Glutamatergic neuron (in vitro differentiated cells): ENCODE data around the gene MAP1LC3B2. TPM values are rescaled to one million over a fixed set of nuclear protein-coding genes. Genes with fewer than 3 reads are reported as not detected.

Source experiments
- DNase-seq: peaks from one replicate; pipeline ENCODE4 v3.0.0; 2022
- H3K27ac Mint-ChIP-seq: one replicate; pipeline ENCODE4 v1.8.0; 2020; ENCODE audit warnings: mild to moderate bottlenecking, mixed read lengths, inconsistent platforms; ENCODE audit not compliant: unreplicated experiment
- H3K27me3 Mint-ChIP-seq: one replicate; pipeline ENCODE4 v1.8.0; 2020; ENCODE audit warnings: mild to moderate bottlenecking, moderate library complexity, mixed read lengths, inconsistent platforms; ENCODE audit not compliant: unreplicated experiment
- H3K36me3 Mint-ChIP-seq: one replicate; pipeline ENCODE4 v1.8.0; 2020; ENCODE audit warnings: mild to moderate bottlenecking, mixed read lengths, inconsistent platforms; ENCODE audit not compliant: unreplicated experiment
- H3K4me1 Mint-ChIP-seq: one replicate; pipeline ENCODE4 v1.8.0; 2020; ENCODE audit warnings: mild to moderate bottlenecking, low read depth, mixed read lengths, inconsistent platforms; ENCODE audit not compliant: unreplicated experiment
- H3K4me3 Mint-ChIP-seq: one replicate; pipeline ENCODE4 v1.8.0; 2020; ENCODE audit warnings: mild to moderate bottlenecking, mixed read lengths, inconsistent platforms; ENCODE audit not compliant: unreplicated experiment
- H3K9me3 Mint-ChIP-seq: one replicate; pipeline ENCODE4 v1.8.0; 2020; ENCODE audit warnings: mild to moderate bottlenecking, moderate library complexity, mixed read lengths, inconsistent platforms; ENCODE audit not compliant: unreplicated experiment
- CTCF ChIP-seq: fragments of 200-600 bp; sonication (generic); IDR thresholded peaks from one replicate; pipeline ENCODE4 v1.5.0; 2021; ENCODE audit not compliant: partially characterized antibody, unreplicated experiment
- total RNA-seq: library from RNA; stranded (reverse); fragmentation: NEBNext Ultra II Directional; extraction: Animal tissue kit (Norgen Biotek cat#: 25700); gene quantifications from one replicate; pipeline ENCODE4 v1.2.1, GENCODE V29; 2021; ENCODE audit not compliant: unreplicated experiment

MAP1LC3B2 gene
- total RNA-seq, 1 donor from 2014 or later, result 4.4 TPM

- H3K4me3 Mint-ChIP-seq, result no peak overlapping the region
- H3K9me3 Mint-ChIP-seq, result peaks cover 2% of the 10 kb centered on the region
- TF ChIP-seq CTCF, result no peak
- no peak for DNase-seq
- H3K27me3 Mint-ChIP-seq, result peaks cover 4% of the 10 kb centered on the region
- H3K4me1 Mint-ChIP-seq, result no peaks in the 10 kb centered on the region
- H3K27ac Mint-ChIP-seq, result no peak overlapping the region
- H3K36me3 Mint-ChIP-seq, result peaks cover 6% of the 10 kb centered on the region
Observed at GRCh38 chr12:116588390-116589028, 29.3 kb downstream of the MAP1LC3B2 start.

- Mint-ChIP-seq H3K36me3 (peaks cover 6% of the 10 kb centered on the region), H3K4me1 (no peaks in the 10 kb centered on the region), H3K4me3 (no peak overlapping the region), H3K9me3 (peaks cover 2% of the 10 kb centered on the region), H3K27ac (no peak overlapping the region), H3K27me3 (peaks cover 5% of the 10 kb centered on the region)
- no peak for DNase-seq
- no peak for TF ChIP-seq CTCF
Observed at GRCh38 chr12:116589581-116589980, 30.4 kb downstream of the MAP1LC3B2 start.

DNA sequence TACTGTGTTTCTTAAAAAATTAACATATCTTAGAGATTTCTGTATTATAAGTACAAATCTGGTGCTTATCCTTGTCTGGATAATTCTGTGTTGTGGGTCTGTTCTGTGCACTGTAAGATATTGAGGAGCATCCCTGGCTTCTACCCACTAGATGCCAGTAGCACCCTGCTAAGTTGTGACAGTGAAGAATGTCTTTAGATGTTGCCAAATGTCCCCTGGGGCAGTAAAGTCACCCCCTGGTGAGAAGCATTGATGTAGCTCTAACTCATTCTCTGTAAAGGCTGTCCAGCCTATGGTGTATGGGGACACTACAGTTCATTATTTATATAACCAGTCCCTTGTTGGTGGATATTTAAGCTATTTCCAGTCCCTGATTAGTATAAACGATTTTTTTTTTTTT lies 31.4 kb downstream of the MAP1LC3B2 start:
- no peak for DNase-seq
- no peak for TF ChIP-seq CTCF
- H3K4me1 Mint-ChIP-seq, result no peaks in the 10 kb centered on the region
- H3K27ac Mint-ChIP-seq, result no peak overlapping the region
- H3K4me3 Mint-ChIP-seq, result no peak overlapping the region
- peaks cover 2% of the 10 kb centered on the region for H3K9me3 Mint-ChIP-seq
- peaks cover 6% of the 10 kb centered on the region for H3K36me3 Mint-ChIP-seq
- peaks cover 6% of the 10 kb centered on the region for H3K27me3 Mint-ChIP-seq

- Mint-ChIP-seq H3K27me3 (peaks cover 6% of the 10 kb centered on the region), H3K4me3 (no peak overlapping the region), H3K4me1 (no peaks in the 10 kb centered on the region), H3K9me3 (peaks cover 2% of the 10 kb centered on the region), H3K36me3 (peaks cover 4% of the 10 kb centered on the region), H3K27ac (no peak overlapping the region)
- no peak for TF ChIP-seq CTCF
- DNase-seq, result no peak
Observed at GRCh38 chr12:116591855-116592637, 32.9 kb downstream of the MAP1LC3B2 start.

- no peak for DNase-seq
- Mint-ChIP-seq H3K9me3 (no peaks in the 10 kb centered on the region), H3K4me3 (no peak overlapping the region), H3K36me3 (no peaks in the 10 kb centered on the region), H3K27ac (no peak overlapping the region), H3K4me1 (no peaks in the 10 kb centered on the region), H3K27me3 (peaks cover 4% of the 10 kb centered on the region)
- TF ChIP-seq CTCF, result no peak
Observed at GRCh38 chr12:116592731-116593130, 33.5 kb downstream of the MAP1LC3B2 start.
